ENCODE results near the gene NOTUM.

The NOTUM gene

GRCh38 chr17:82006468-82007227, 45.7 kb upstream of the NOTUM start:
- H3K4me3 ChIP-seq (ENCODE audit: control insufficient read depth, low read depth, low read length) = no peak overlapping the region
- peak; percentile 56 for DNase-seq (ENCODE audit: low read depth)
- TF ChIP-seq CTCF (conservative IDR thresholded peaks at IDR 0.05; ENCODE audit: control insufficient read depth, insufficient read depth, low read depth, low read length) = no peak

- H3K4me3 ChIP-seq (ENCODE audit: control insufficient read depth, low read depth, low read length) = no peak overlapping the region
- no peak for DNase-seq (ENCODE audit: low read depth)
- TF ChIP-seq CTCF (conservative IDR thresholded peaks at IDR 0.05; ENCODE audit: control insufficient read depth, insufficient read depth, low read depth, low read length) = no peak
Measured at GRCh38 chr17:82005701-82006348, 44.8 kb upstream of the NOTUM start.

GRCh38 chr17:82004517-82005455, 43.8 kb upstream of the NOTUM start:
- TF ChIP-seq CTCF (conservative IDR thresholded peaks at IDR 0.05; ENCODE audit: control insufficient read depth, insufficient read depth, low read depth, low read length) = no peak
- no peak for DNase-seq (ENCODE audit: low read depth)
- no peak overlapping the region for H3K4me3 ChIP-seq (ENCODE audit: control insufficient read depth, low read depth, low read length)

GRCh38 chr17:82003411-82004381, 42.7 kb upstream of the NOTUM start:
- no peak overlapping the region for H3K4me3 ChIP-seq (ENCODE audit: control insufficient read depth, low read depth, low read length)
- no peak for TF ChIP-seq CTCF (conservative IDR thresholded peaks at IDR 0.05; ENCODE audit: control insufficient read depth, insufficient read depth, low read depth, low read length)
- peak; percentile 96 for DNase-seq (ENCODE audit: low read depth)

GRCh38 chr17:82001571-82002056, 40.6 kb upstream of the NOTUM start:
- TF ChIP-seq CTCF (conservative IDR thresholded peaks at IDR 0.05; ENCODE audit: control insufficient read depth, insufficient read depth, low read depth, low read length) = no peak
- H3K4me3 ChIP-seq (ENCODE audit: control insufficient read depth, low read depth, low read length) = no peak overlapping the region
- DNase-seq (ENCODE audit: low read depth) = no peak

Measured in fibroblast of mammary gland (primary cell).